Thoracic aorta (tissue), 2 donors: ENCODE measurements around the gene SERPINH1. TPM values are rescaled to one million over a fixed set of nuclear protein-coding genes. Genes with fewer than 3 reads are reported as not detected.

Experiments
- ATAC-seq: fragments of 150-250 bp; one replicate; pipeline ENCODE4 v1.8.0; 2017; ENCODE audit warnings: low read depth; ENCODE audit not compliant: insufficient number of reproducible peaks, low FRiP score
- DNase-seq: peaks from one replicate; pipeline ENCODE4 v3.0.0-alpha.2; 2020; ENCODE audit warnings: low spot score
- H3K27ac ChIP-seq, 2 donors: fragments of 200-600 bp; sonication (generic); 1 replicate in 1 of 2; 2 replicates in 1 of 2; pipeline ENCODE4 v1.5.1; 2016; ENCODE audit warnings: mild to moderate bottlenecking in 2 of 2, moderate library complexity in 2 of 2
- H3K27me3 ChIP-seq: fragments of 200-600 bp; sonication (generic); replicated peaks from 2 replicates; pipeline ENCODE4 v1.6.0; 2016; ENCODE audit warnings: mild to moderate bottlenecking; ENCODE audit not compliant: insufficient read depth
- H3K36me3 ChIP-seq: fragments of 200-600 bp; sonication (generic); one replicate; pipeline ENCODE4 v1.5.1; 2016
- H3K4me1 ChIP-seq, 2 donors: fragments of 200-600 bp; sonication (generic); 1 replicate in 1 of 2; 2 replicates in 1 of 2; pipeline versions ENCODE4 v1.5.1 to v1.6.0; 2016; ENCODE audit warnings: low read depth in 2 of 2, mild to moderate bottlenecking in 1 of 2; ENCODE audit not compliant: control insufficient read depth in 1 of 2
- H3K4me3 ChIP-seq: fragments of 200-600 bp; sonication (generic); 2 replicates; pipeline ENCODE4 v1.5.1; 2016; ENCODE audit warnings: mild to moderate bottlenecking
- H3K9me3 ChIP-seq: fragments of 200-600 bp; sonication (generic); 2 replicates; pipeline ENCODE4 v1.5.1; 2016
- total RNA-seq, 2 donors: library from RNA; depleted of rRNA; stranded (reverse); fragments of >200 nt; gene quantifications; one replicate each; pipeline versions ENCODE4 v1.1.0 to v1.2.3, GENCODE V29; 2016
- TF ChIP-seq, protein P1 (sequence below): fragments of 200-600 bp; sonication (generic); IDR thresholded peaks from one replicate; pipeline ENCODE4 v1.5.1; 2019; ENCODE audit warnings: antibody characterized with exemption

SERPINH1 gene
- total RNA-seq, 2 donors from 2014 or later: 367 to 480 TPM

DNA sequence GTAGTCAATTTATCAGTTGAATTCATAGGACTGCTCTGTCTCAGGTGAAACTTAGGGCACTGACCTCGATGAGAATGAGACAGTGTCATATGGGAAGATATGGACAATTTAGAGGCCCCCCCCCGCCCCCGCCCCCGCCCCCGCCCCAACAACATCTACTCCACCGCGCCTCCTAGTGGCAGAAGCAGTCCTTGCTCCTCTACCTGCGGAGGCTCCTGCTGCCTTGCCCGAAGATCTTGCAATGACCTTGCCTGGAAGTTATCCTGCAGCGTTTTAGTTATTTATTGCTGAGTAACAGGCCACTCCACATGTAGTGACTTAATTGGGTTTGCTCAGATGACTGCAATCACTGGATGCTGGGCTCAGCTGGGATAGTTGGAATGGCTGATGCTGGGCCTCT lies 15.2 kb downstream of the SERPINH1 start:
- no peak for DNase-seq
- peaks cover 15% of the 10 kb centered on the region for H3K36me3 ChIP-seq
- no peak overlapping the region for H3K27ac ChIP-seq
- no peaks in the 10 kb centered on the region for H3K27me3 ChIP-seq
- ATAC-seq: no peak
- H3K9me3 ChIP-seq: no peaks in the 10 kb centered on the region
- TF ChIP-seq, protein P1, sequence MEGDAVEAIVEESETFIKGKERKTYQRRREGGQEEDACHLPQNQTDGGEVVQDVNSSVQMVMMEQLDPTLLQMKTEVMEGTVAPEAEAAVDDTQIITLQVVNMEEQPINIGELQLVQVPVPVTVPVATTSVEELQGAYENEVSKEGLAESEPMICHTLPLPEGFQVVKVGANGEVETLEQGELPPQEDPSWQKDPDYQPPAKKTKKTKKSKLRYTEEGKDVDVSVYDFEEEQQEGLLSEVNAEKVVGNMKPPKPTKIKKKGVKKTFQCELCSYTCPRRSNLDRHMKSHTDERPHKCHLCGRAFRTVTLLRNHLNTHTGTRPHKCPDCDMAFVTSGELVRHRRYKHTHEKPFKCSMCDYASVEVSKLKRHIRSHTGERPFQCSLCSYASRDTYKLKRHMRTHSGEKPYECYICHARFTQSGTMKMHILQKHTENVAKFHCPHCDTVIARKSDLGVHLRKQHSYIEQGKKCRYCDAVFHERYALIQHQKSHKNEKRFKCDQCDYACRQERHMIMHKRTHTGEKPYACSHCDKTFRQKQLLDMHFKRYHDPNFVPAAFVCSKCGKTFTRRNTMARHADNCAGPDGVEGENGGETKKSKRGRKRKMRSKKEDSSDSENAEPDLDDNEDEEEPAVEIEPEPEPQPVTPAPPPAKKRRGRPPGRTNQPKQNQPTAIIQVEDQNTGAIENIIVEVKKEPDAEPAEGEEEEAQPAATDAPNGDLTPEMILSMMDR: peak; percentile 72
- H3K4me1 ChIP-seq: peaks cover 3 to 10% of the 10 kb centered on the region in 2 donors
- no peak overlapping the region for H3K4me3 ChIP-seq

GRCh38 chr11:75578977-75579376 lies 16.9 kb downstream of the SERPINH1 start:
- no peak for ATAC-seq

DNA sequence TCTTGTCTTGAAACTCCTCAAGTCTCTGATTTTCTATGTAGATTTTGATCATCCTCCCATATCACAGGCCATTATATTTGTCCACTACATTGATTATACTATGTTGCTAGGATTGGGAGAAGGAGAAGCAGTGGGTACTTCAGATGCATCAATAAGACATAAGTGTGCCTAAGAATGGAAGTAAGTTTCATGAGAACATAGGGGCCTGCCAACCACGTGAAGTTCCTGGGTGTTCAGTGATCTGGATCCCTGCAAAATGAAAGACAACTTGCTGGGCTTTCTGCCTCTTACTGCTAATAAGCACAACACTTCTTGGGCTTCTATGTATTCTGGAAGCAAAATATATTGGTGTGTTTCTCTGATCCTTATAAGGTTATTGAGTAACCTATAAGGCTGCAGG lies 17.8 kb downstream of the SERPINH1 start:
- Histone ChIP-seq H3K36me3 (no peaks in the 10 kb centered on the region), H3K27me3 (no peaks in the 10 kb centered on the region), H3K4me3 (no peak overlapping the region), H3K27ac (no peak overlapping the region), H3K9me3 (no peaks in the 10 kb centered on the region), H3K4me1 (peaks cover 7 to 23% of the 10 kb centered on the region in 2 donors)
- ATAC-seq (no peak), DNase-seq (no peak)
- TF ChIP-seq, protein P1: no peak

More at GRCh38 chr11:75578977-75579376, 16.9 kb downstream of the SERPINH1 start:
- H3K4me3 ChIP-seq: no peak overlapping the region
- no peak overlapping the region for H3K27ac ChIP-seq
- no peaks in the 10 kb centered on the region for H3K27me3 ChIP-seq
- no peak for DNase-seq
- TF ChIP-seq, protein P1: no peak
- H3K36me3 ChIP-seq: no peaks in the 10 kb centered on the region
- H3K9me3 ChIP-seq: no peaks in the 10 kb centered on the region
- H3K4me1 ChIP-seq: peaks cover 3 to 19% of the 10 kb centered on the region in 2 donors

DNA sequence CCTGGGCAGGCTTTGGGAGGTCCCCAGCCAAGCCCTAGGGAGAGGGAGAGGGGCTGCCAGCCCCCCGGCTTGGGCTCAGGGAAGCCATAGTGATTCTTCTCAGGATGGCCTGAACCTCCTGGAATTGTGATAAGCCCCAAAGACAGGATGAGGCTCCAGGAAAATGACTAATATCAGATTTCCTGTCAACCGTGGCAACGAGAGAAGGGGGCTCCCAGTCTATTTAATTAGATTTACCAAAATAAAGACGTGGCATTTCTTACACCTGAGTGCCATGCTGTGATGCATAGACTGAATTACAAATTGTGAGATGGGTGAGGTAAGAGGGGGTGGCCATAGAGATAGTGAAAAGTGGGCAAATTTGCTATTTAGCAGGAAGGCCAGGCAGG lies 20.4 kb downstream of the SERPINH1 start:
- DNase-seq: no peak
- no peak for ATAC-seq
- TF ChIP-seq, protein P1: no peak
- H3K36me3 ChIP-seq: no peaks in the 10 kb centered on the region
- peak overlapping the region; percentile 98 to 99 for H3K27ac ChIP-seq
- H3K27me3 ChIP-seq: no peaks in the 10 kb centered on the region
- peaks cover 4 to 13% of the 10 kb centered on the region in 2 donors for H3K4me1 ChIP-seq
- H3K9me3 ChIP-seq: no peaks in the 10 kb centered on the region
- peak overlapping the region; percentile 97 for H3K4me3 ChIP-seq

DNA sequence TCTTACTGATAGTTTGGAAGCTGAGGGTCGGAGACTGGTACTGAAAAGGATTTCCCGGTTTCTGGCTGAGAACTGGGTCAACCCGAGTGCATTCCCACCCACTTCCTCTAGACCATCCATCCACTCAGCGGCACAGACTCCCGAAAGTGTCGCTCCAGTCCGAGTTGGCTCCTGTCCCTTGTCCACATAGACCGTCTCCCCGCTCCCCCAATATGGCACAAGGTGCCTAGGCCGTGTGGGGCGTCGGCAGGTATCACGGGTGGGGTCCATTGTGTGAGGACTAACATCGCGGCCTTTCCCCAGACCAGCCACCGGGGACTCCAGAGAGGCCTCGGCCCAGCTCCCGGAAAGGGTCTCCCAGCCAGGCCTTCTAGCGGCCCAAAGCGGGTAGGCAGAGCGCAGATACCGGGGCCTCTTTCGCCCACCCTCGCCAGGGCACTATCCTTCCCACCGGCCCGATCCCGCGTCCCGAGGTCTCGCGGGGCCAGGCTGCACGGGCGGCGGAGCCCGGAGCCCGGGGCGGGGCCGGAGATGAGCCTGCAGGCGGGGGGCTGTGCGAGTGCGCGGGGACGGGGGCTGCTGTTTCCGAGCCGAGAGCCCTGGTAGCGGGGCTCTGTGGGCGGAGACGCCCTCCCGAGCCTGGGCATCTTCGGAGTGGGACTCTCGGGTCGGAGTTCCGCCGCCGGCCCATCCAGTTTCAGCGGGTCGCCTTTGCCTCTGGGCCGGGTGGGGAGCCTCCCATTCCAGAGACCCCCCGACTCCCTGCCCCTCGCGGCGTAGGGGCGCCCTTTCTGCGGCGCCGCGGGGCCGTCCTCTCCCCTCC lies 21.1 kb downstream of the SERPINH1 start:
- peaks cover 4 to 13% of the 10 kb centered on the region in 2 donors for H3K4me1 ChIP-seq
- H3K27me3 ChIP-seq: no peaks in the 10 kb centered on the region
- no peaks in the 10 kb centered on the region for H3K9me3 ChIP-seq
- TF ChIP-seq, protein P1: peak; percentile 58
- DNase-seq (no peak), ATAC-seq (no peak)
- peak overlapping the region; percentile 97 for H3K4me3 ChIP-seq
- H3K27ac ChIP-seq: peak overlapping the region; percentile 98 to 99
- no peaks in the 10 kb centered on the region for H3K36me3 ChIP-seq
